ENCODE data around the gene FAM193A.

The FAM193A gene

DNA sequence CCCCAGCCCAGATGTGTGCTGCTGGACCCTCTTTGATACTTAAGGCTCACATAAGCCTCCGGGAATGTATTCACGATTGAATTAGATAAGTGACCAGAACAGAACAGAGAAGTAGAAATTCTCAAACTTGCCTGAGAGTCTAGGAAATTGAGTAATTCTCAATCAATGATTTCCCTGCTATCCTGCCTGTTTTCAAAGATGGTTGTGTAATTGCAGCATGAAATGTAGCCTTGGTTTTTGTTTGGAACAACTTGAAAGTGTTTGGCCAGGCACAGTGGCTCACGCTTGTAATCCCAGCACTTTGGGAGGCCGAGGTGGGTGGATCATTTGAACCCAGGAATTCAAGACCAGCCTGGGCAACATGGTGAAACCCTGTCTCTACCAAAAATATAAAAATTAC lies 178.5 kb downstream of the FAM193A start:
- Histone ChIP-seq H3K27me3 (replicated peaks; ENCODE audit: control insufficient read depth, insufficient read depth, low read length) (no peaks in the 10 kb centered on the region), H3K36me3 (ENCODE audit: control insufficient read depth, insufficient read depth, low read length) (peaks cover 8% of the 10 kb centered on the region), H3K4me3 (replicated peaks; ENCODE audit: low read depth, low read length) (no peak overlapping the region)
- no peak for DNase-seq (ENCODE audit: extremely low read depth, insufficient read length)
- TF ChIP-seq, protein P1, sequence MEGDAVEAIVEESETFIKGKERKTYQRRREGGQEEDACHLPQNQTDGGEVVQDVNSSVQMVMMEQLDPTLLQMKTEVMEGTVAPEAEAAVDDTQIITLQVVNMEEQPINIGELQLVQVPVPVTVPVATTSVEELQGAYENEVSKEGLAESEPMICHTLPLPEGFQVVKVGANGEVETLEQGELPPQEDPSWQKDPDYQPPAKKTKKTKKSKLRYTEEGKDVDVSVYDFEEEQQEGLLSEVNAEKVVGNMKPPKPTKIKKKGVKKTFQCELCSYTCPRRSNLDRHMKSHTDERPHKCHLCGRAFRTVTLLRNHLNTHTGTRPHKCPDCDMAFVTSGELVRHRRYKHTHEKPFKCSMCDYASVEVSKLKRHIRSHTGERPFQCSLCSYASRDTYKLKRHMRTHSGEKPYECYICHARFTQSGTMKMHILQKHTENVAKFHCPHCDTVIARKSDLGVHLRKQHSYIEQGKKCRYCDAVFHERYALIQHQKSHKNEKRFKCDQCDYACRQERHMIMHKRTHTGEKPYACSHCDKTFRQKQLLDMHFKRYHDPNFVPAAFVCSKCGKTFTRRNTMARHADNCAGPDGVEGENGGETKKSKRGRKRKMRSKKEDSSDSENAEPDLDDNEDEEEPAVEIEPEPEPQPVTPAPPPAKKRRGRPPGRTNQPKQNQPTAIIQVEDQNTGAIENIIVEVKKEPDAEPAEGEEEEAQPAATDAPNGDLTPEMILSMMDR (IDR thresholded peaks at IDR 0.05; ENCODE audit: insufficient read depth, low read length, poor library complexity, severe bottlenecking): no peak

DNA sequence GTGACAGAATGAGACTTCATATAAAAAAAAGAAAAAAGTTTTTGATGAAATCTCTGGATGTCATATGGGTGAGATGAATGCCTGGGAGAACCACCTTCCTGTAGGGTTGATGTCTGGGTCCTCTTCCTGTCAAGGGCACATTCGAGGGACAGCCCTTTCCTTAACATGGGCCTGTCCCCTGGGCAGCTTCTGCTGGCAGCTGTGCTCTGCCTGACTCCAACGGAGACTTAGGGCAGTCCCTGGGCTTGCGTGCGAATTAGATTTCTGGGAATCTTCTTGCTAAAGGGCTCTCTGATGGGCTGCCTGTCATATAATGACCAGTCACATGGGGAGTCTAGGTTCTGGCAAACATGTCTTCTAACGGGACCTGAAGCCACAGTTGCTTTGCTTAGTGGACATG lies 179.0 kb downstream of the FAM193A start:
- Histone ChIP-seq H3K36me3 (ENCODE audit: control insufficient read depth, insufficient read depth, low read length) (peaks cover 8% of the 10 kb centered on the region), H3K4me3 (replicated peaks; ENCODE audit: low read depth, low read length) (no peak overlapping the region), H3K27me3 (replicated peaks; ENCODE audit: control insufficient read depth, insufficient read depth, low read length) (no peaks in the 10 kb centered on the region)
- no peak for DNase-seq (ENCODE audit: extremely low read depth, insufficient read length)
- TF ChIP-seq, protein P1 (IDR thresholded peaks at IDR 0.05; ENCODE audit: insufficient read depth, low read length, poor library complexity, severe bottlenecking): no peak

GRCh38 chr4:2716236-2716635 lies 179.8 kb downstream of the FAM193A start:
- H3K36me3 ChIP-seq (ENCODE audit: control insufficient read depth, insufficient read depth, low read length): peaks cover 8% of the 10 kb centered on the region
- TF ChIP-seq, protein P1 (IDR thresholded peaks at IDR 0.05; ENCODE audit: insufficient read depth, low read length, poor library complexity, severe bottlenecking): no peak
- DNase-seq (ENCODE audit: extremely low read depth, insufficient read length): no peak

GRCh38 chr4:2721586-2721985 lies 185.1 kb downstream of the FAM193A start:
- Histone ChIP-seq H3K4me3 (replicated peaks; ENCODE audit: low read depth, low read length) (no peak overlapping the region), H3K27me3 (replicated peaks; ENCODE audit: control insufficient read depth, insufficient read depth, low read length) (no peaks in the 10 kb centered on the region), H3K36me3 (ENCODE audit: control insufficient read depth, insufficient read depth, low read length) (peaks cover 6% of the 10 kb centered on the region)
- DNase-seq (ENCODE audit: extremely low read depth, insufficient read length): no peak
- TF ChIP-seq, protein P1 (IDR thresholded peaks at IDR 0.05; ENCODE audit: insufficient read depth, low read length, poor library complexity, severe bottlenecking): no peak

More at GRCh38 chr4:2716236-2716635, 179.8 kb downstream of the FAM193A start:
- Histone ChIP-seq H3K4me3 (replicated peaks; ENCODE audit: low read depth, low read length) (no peak overlapping the region), H3K27me3 (replicated peaks; ENCODE audit: control insufficient read depth, insufficient read depth, low read length) (no peaks in the 10 kb centered on the region)

DNA sequence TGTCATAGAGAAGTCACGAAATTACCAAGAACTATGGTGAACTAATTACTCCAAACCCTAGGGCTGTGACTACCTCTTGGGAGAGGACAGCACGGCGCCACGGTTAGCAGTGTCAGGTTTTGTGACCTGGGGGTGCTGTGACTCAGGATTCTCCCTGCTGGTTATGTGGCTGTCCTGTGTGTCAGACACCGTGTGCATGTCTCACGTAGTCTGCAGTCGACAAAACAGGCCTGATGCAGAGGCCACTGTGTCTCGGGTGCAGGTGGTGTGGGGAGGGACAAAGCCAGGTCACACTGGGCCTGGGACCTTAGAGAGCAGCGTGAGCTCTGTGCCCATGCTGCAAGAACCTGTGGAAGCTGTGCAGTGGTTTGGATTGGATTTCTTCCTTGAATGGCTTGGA lies 185.6 kb downstream of the FAM193A start:
- no peak overlapping the region for H3K4me3 ChIP-seq (replicated peaks; ENCODE audit: low read depth, low read length)
- no peaks in the 10 kb centered on the region for H3K27me3 ChIP-seq (replicated peaks; ENCODE audit: control insufficient read depth, insufficient read depth, low read length)
- peaks cover 6% of the 10 kb centered on the region for H3K36me3 ChIP-seq (ENCODE audit: control insufficient read depth, insufficient read depth, low read length)
- DNase-seq (ENCODE audit: extremely low read depth, insufficient read length): no peak
- TF ChIP-seq, protein P1 (IDR thresholded peaks at IDR 0.05; ENCODE audit: insufficient read depth, low read length, poor library complexity, severe bottlenecking): no peak

GRCh38 chr4:2723751-2724150 lies 187.3 kb downstream of the FAM193A start:
- Histone ChIP-seq H3K4me3 (replicated peaks; ENCODE audit: low read depth, low read length) (no peak overlapping the region), H3K27me3 (replicated peaks; ENCODE audit: control insufficient read depth, insufficient read depth, low read length) (no peaks in the 10 kb centered on the region), H3K36me3 (ENCODE audit: control insufficient read depth, insufficient read depth, low read length) (peaks cover 3% of the 10 kb centered on the region)
- TF ChIP-seq, protein P1 (IDR thresholded peaks at IDR 0.05; ENCODE audit: insufficient read depth, low read length, poor library complexity, severe bottlenecking): no peak
- no peak for DNase-seq (ENCODE audit: extremely low read depth, insufficient read length)
